Thyroid gland (tissue), 4 donors: ENCODE measurements around the gene SCTR. TPM values are rescaled to one million over a fixed set of nuclear protein-coding genes. Genes with fewer than 3 reads are reported as not detected.

Source experiments
- DNase-seq, 2 donors: peaks; one replicate each; pipeline ENCODE4 v3.0.0-alpha.2; 2019
- H3K27ac ChIP-seq, 3 donors: fragments of 200-600 bp; sonication (generic); 1 replicate in 2 of 3; 2 replicates in 1 of 3; pipeline ENCODE4 v1.5.1; 2016 to 2019; ENCODE audit warnings: mild to moderate bottlenecking in 1 of 3, moderate library complexity in 1 of 3
- H3K27me3 ChIP-seq: fragments of 200-600 bp; sonication (generic); one replicate; pipeline ENCODE4 v1.5.1; 2019
- H3K36me3 ChIP-seq, 2 donors: fragments of 200-600 bp; sonication (generic); one replicate each; pipeline ENCODE4 v1.5.1; 2016 to 2019
- H3K4me1 ChIP-seq, 2 donors: fragments of 200-600 bp; sonication (generic); one replicate each; pipeline ENCODE4 v1.5.1; 2017 to 2019
- H3K4me3 ChIP-seq, 3 donors: fragments of 200-600 bp; sonication (generic); replicated peaks in 1 of 3; 1 replicate in 2 of 3; 2 replicates in 1 of 3; pipeline ENCODE4 v1.5.1; 2016; ENCODE audit warnings: mild to moderate bottlenecking in 1 of 3
- H3K9me3 ChIP-seq: fragments of 200-600 bp; sonication (generic); one replicate; pipeline ENCODE4 v1.5.1; 2017
- POLR2A ChIP-seq, 2 donors: fragments of 450-650 bp; IDR thresholded peaks; one replicate each; pipeline ENCODE4 v1.6.1; 2017; ENCODE audit warnings: antibody characterized with exemption in 2 of 2, mild to moderate bottlenecking in 2 of 2, moderate library complexity in 1 of 2
- WGBS, 2 donors: methylation state at CpG; one replicate each; pipeline ENCODE4 v1.1.5; 2017; 5-methylcytosine and 5-hydroxymethylcytosine counted together
- intact Hi-C: fragments of 100-400 bp; cut with DNase I; formaldehyde crosslinking; loops from one replicate; pipeline ENCODE4 v1.15.1; 2023
- total RNA-seq, 4 donors: library from RNA; depleted of rRNA; stranded (reverse); fragments of >200 nt; gene quantifications; one replicate each; pipeline ENCODE4 v1.2.3, GENCODE V29; 2016
- TF ChIP-seq, protein P1 (sequence below), 6 experiments: fragments of 200-600 bp in 3 of 6; fragments of 450-650 bp in 3 of 6; sonication (generic) in 3 of 6; IDR thresholded peaks; one replicate each; pipeline ENCODE4 v1.5.1; 2016 to 2019; ENCODE audit warnings: antibody characterized with exemption in 6 of 6, mild to moderate bottlenecking in 2 of 6, inconsistent platforms in 1 of 6, moderate library complexity in 1 of 6

Gene SCTR
- total RNA-seq, 4 donors from 2014 or later = not detected

DNA sequence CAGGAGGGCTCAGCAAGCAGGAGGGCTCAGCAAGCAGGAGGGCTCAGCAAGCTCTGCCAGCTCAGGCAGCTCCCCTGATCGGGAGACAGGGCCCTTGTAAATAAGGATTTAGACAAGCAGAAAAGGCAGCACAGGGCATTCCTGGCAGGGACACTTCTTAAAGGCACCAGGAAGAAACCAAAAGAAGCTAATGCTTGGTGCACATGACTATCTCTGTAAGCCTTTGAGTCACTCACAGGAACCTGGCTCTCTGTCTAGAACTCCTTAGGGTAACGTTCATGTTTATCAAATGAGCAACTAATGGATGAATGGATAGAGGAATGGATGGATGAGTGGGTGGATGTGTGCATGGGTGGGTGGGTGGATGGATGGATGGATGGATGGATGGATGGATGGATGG, 64.2 kb downstream of the SCTR start:
- intact Hi-C loops = no loop called here
- no peak overlapping the region for H3K27ac ChIP-seq
- H3K27me3 ChIP-seq = no peaks in the 10 kb centered on the region
- H3K4me1 ChIP-seq = peaks cover 0 to 1% of the 10 kb centered on the region in 2 donors
- TF ChIP-seq, protein P1, sequence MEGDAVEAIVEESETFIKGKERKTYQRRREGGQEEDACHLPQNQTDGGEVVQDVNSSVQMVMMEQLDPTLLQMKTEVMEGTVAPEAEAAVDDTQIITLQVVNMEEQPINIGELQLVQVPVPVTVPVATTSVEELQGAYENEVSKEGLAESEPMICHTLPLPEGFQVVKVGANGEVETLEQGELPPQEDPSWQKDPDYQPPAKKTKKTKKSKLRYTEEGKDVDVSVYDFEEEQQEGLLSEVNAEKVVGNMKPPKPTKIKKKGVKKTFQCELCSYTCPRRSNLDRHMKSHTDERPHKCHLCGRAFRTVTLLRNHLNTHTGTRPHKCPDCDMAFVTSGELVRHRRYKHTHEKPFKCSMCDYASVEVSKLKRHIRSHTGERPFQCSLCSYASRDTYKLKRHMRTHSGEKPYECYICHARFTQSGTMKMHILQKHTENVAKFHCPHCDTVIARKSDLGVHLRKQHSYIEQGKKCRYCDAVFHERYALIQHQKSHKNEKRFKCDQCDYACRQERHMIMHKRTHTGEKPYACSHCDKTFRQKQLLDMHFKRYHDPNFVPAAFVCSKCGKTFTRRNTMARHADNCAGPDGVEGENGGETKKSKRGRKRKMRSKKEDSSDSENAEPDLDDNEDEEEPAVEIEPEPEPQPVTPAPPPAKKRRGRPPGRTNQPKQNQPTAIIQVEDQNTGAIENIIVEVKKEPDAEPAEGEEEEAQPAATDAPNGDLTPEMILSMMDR (IDR thresholded peaks at IDR 0.05) = no peak
- TF ChIP-seq POLR2A (IDR thresholded peaks at IDR 0.05) = no peak
- DNase-seq = no peak
- no peaks in the 10 kb centered on the region for H3K36me3 ChIP-seq
- no peak overlapping the region for H3K4me3 ChIP-seq
- 69 to 79% methylated on average over 2 of the region's 2 CpGs for WGBS, 2 donors
- H3K9me3 ChIP-seq = no peaks in the 10 kb centered on the region

GRCh38 chr2:119455066-119455718, 69.1 kb downstream of the SCTR start:
- H3K4me1 ChIP-seq = peaks cover 0 to 10% of the 10 kb centered on the region in 2 donors
- no peak overlapping the region for H3K27ac ChIP-seq
- TF ChIP-seq, protein P1 (IDR thresholded peaks at IDR 0.05) = no peak
- no peak for TF ChIP-seq POLR2A (IDR thresholded peaks at IDR 0.05)
- no peaks in the 10 kb centered on the region for H3K27me3 ChIP-seq
- intact Hi-C loops = no loop called here
- H3K4me3 ChIP-seq = no peak overlapping the region
- H3K36me3 ChIP-seq = no peaks in the 10 kb centered on the region
- no peak for DNase-seq
- whole genome bisulfite sequencing, 2 donors = 62 to 79% methylated on average over 13 of the region's 13 CpGs
- no peaks in the 10 kb centered on the region for H3K9me3 ChIP-seq

DNA sequence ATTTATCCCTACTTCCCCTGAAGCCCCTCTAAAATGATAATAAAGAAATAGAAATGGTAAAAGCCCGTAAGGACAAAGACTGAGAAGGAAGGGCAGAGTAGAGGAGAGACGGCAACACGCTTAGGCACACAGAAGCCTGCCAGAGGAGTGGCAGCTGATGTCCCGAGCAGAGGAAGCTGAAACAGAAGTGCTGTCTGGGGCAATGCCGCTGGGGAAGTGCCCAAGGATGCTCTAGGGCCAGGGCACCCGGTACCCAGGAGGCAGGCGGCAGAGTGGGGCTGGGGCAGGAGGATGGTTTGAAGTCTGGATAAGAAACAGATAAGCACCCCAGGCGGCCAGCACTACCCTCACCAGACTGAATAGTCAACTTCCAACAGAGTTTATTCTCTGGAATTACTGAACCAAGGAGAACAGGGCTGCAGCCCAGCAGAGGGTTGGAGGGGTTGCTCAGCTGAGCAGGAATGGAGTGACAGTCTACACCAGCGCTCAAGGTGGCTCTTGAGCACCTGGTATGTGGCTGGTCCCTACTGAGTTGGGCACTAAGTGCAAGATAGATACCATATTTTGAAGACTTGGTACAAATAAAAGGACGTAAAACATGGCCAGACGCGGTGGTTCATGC, 70.2 kb downstream of the SCTR start:
- Histone ChIP-seq H3K4me1 (peaks cover 0 to 10% of the 10 kb centered on the region in 2 donors), H3K27ac (peak overlapping the region in 2 of 3 donors; percentile 35 to 36), H3K9me3 (no peaks in the 10 kb centered on the region), H3K27me3 (no peaks in the 10 kb centered on the region), H3K4me3 (no peak overlapping the region), H3K36me3 (no peaks in the 10 kb centered on the region)
- DNase-seq = peak; percentile 58 to 59
- intact Hi-C loops = no loop called here
- 37 to 43% methylated on average over 12 of the region's 12 CpGs for WGBS, 2 donors
- TF ChIP-seq, protein P1 (IDR thresholded peaks at IDR 0.05) = no peak
- TF ChIP-seq POLR2A (IDR thresholded peaks at IDR 0.05) = no peak

DNA sequence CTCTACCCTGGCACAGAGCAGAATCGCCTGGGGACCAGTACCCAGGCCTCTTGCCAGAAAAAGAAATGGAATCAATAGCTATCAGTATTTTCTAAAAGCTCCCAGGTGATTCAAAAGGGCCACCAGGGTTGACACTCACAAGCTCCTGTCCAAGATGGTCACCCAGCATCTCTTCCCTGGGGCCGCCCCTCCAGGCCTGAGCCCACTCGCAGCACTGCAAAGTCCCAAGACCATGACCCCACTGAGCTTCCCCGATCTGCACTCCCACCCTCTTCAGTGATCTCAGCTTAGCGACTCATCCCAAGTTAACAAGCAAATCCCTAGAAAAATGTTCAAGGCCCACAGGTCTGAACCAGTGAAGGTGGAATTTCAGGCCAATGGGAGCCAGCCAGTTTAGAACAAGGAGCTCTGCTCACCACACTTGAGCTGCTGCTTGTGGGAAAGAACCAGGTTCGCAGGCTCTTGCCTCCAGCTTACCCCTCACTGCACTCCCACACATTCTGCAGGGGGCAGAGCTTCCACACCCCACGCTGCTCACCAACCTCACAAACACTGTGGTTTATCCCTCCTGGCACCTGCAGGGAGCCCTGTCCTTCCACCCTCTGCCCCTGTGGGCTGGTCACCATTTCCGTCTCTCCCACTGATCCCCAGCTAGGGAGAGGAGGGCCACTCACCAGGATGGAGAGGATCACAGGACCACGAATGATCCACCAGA, 72.8 kb downstream of the SCTR start:
- no peaks in the 10 kb centered on the region for H3K36me3 ChIP-seq
- H3K9me3 ChIP-seq = no peaks in the 10 kb centered on the region
- no peak for DNase-seq
- no peak overlapping the region for H3K27ac ChIP-seq
- H3K4me3 ChIP-seq = no peak overlapping the region
- WGBS, 2 donors = 91% methylated on average over 9 of the region's 9 CpGs
- H3K4me1 ChIP-seq = peaks cover 0 to 10% of the 10 kb centered on the region in 2 donors
- intact Hi-C loops = no loop called here
- H3K27me3 ChIP-seq = no peaks in the 10 kb centered on the region
- TF ChIP-seq, protein P1 (IDR thresholded peaks at IDR 0.05) = no peak
- no peak for TF ChIP-seq POLR2A (IDR thresholded peaks at IDR 0.05)

- DNase-seq = no peak
- WGBS, 2 donors = 61 to 83% methylated on average over 3 of the region's 3 CpGs
- intact Hi-C loops = no loop called here
Measured at GRCh38 chr2:119449521-119449920, 74.8 kb downstream of the SCTR start.

More at GRCh38 chr2:119449521-119449920, 74.8 kb downstream of the SCTR start:
- Histone ChIP-seq H3K4me3 (no peak overlapping the region), H3K27ac (no peak overlapping the region), H3K9me3 (no peaks in the 10 kb centered on the region), H3K36me3 (no peaks in the 10 kb centered on the region), H3K27me3 (no peaks in the 10 kb centered on the region), H3K4me1 (peaks cover 0 to 7% of the 10 kb centered on the region in 2 donors)
- TF ChIP-seq, protein P1 (IDR thresholded peaks at IDR 0.05) = no peak
- TF ChIP-seq POLR2A (IDR thresholded peaks at IDR 0.05) = no peak
